NCI-H1417 (cell line): ENCODE results near the gene TEX29.
A peak's percentile ranks its signal among the peaks of the same experiment; 100 is the strongest.

Experiments used
- DNase-seq, 3 experiments: peaks; one replicate each; lab custom pipeline; 2025; lab: John Stamatoyannopoulos, UW

TEX29 gene

DNA sequence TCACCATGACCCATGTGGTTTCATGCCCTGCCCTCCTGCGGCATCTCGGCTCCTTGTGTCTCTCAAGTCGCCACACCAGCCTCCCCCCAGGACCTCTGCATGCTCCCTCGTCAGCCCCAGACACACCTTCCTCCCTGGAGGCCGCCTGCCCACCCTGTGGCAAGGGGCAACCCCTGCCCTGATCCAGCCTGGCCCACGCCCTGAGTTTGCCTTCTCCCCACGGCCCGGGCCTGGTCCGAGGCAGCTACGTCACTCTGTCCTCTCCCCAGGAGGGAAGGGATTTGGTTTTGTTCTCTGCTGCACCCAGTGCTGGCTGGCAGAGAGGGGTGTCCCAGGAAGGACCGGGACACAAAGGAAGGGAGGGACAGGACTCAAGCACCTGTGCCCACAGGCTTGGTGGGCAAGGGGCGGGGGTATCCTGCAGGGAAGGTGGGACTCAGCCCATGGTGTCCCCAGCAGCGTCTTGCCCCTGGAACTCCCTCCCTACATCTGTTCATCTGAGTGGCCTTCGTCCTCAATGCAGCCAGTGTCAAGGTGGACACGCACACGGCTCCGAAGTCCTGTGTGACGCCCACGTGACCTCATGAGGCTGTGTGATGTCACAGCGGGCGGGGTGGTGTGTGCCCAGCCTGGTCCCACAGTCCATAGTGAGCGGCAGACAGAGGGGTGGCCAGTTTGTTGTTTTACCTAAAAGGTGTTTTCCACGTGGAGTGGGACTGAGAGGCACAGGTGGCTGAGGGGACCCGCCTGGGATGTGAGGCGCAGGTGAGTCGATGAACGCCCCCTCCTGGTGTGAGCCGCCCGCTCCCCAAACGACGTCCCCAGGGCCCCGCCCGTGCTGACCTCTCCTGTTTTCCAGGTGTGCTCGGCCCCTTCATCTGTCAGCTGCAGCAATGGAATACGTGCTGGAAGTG lies at the start of gene TEX29:
TSS of gene TEX29 (plus strand) at position 645 of the 914 bp plus-strand sequence. CDS start at position 894, 249 bp downstream.
- DNase-seq = no peak

DNA sequence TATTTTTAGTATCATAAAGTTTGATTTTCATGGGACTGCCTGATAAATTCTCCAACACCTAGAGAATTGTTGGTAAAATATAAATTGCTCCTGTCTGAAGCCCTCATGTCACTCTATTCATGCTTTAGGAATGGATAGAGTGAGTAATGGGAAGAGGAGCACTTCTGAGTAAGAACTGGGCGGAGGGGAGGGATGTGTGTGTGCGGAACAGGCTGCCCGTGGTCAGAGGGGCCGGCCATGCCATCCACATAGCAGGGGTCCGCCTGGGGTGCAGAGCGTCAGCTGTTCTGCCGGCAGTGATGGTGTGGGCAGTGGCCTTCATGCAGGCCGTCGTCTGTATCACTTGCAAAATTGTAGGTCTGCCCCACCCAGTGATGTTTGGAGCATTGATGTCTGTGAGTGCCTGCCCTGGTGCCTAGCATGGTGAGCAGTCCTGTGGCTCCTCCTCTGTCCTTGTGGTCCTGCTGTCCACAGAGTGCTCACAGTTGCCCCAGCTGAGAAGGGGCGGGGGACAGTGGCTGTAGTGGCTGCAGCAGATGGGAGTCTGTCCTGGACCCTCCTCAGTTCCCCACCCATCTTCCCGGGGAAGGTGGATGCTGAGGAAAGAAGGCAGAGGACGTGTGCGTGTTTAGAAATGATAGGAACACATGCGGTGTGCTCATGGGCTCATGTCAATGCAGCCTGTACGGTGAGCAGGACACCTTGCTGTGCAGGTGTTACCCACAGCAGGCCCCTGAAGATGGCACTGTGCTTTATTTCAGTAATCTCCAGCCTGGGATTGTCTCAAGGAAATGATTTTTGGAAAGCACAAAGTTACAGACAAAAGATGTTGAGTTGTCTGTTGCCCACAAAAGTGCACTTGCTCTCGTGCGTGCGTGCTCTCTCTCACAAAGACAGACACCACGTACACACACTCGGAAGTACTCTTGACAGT lies 49.4 kb upstream of the TEX29 start:
- DNase-seq = no peak

DNA sequence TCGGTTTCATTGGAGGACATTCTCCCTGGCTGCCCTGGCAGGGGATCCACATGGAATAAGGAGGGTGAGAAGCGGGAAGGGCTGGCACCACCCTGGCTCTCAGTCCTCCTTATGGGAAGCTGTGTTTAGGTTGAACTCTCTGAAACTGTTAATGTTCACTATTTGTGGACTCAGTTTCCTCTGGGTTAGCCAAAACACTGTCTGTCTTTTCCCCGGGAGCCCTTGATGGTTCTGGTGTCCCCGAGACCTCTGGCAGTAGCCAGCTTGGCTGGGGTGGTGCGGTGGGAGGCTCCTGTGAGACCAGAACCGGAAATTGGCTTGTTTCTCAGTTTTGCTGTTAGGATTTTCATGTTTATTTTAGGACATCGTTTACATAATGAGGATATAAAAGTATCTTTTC lies 48.3 kb upstream of the TEX29 start:
- no peak for DNase-seq

DNA sequence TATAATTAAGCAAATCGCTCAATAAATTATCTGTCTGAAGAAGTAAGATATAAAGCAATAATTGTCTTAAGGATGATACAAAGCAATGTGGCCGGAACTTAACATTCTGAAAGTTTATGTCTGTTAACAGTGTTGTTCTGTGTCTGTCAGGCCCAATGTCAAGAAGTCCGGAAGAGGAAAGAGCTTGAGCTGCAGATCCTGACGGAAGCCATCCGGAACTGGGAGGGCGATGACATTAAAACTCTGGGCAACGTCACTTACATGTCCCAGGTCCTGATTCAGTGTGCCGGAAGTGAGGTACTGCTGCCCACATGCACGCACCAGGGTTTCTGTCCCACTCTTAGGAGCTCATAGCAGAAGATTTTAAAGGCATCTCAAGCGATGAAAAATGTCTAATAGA lies 45.1 kb upstream of the TEX29 start:
- no peak for DNase-seq

DNA sequence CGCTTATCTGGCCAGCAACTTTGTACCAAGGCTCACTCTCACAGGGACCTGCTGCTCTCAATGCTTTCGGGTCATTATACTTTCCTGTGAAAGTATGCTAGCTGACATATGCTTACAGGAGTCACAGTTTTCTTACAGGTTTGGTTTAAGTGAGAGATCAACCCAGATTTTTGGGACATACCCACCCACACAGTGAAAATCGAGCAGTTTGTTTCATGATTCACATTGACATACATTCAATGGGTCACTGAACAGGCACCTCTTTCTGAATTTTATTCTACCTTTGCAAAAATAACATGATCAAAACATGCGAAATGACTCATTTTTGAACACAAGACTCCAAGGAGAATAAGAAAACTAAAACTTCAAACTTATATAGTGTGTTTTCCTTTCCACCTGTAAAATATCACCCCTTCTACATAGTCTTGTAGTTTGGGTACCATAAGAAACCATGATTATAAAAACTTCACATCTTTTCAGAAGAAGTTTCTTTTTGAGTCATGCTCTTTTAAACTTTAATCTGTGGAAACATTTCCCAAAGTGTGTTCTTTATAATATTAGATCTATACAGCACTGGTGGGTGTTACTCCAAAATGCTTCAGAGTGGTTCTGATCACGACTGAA lies 44.3 kb upstream of the TEX29 start:
- no peak for DNase-seq

DNA sequence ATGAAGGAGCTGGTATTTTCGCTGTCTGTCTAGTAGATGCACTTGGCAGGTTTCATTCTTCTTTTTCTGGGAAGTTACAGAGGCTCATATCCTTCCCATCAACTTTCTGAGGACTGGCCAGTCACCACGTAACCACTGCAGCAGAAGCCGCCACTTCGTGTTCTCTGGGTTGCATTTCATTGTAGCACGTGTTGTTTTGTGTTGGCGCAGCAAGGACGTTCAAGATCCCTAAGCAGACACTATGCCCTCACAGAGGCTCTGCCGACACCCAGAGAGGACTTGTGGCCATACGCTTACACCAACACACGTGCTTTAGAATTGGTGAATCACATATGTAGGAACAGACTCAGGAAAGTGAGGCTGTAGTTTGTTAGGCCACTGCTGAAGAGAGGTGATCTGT lies 42.2 kb upstream of the TEX29 start:
- DNase-seq = no peak

DNA sequence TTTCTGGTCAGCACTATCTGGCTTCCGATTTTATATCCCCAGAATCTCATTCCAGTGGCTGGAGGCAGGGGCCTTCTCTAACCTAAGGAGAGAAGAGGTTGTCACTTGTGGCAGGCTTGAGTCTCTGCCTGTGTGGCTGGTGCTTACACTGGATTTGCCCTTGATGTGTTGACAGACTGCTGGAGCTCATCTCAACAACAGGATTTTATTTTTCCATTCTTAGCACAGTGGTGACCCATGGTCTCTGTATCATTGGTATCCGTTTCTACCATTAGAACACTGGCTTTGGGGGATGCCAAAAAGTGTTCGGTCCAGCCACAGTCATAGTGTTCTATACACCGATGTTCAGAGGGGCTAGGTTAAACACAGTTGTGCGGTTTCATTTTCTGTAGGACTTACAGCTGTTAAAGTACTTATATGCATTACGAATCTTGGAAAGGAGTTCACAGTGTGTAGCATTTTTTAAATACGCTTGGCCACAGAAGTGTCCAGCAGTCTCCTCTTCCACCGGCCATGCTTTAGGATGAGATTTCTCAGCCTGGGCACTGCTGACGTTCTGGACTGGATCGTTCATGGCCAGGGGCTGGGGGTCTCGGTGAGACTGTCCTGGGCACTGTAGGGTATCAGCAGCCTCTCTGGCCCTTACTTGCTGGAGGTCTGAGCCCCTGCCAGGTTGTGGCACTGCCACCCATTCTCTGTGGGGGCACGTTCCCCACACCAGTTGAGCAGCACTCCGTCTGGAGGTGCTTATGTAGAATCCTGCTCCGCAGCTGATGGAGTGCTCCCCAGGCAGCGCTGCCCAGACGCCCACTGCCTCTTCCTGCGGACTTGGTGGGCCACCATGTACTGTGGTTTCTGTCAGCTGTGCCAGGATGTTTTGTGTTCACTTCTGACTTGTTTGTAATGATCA lies 41.4 kb upstream of the TEX29 start:
- no peak for DNase-seq

DNA sequence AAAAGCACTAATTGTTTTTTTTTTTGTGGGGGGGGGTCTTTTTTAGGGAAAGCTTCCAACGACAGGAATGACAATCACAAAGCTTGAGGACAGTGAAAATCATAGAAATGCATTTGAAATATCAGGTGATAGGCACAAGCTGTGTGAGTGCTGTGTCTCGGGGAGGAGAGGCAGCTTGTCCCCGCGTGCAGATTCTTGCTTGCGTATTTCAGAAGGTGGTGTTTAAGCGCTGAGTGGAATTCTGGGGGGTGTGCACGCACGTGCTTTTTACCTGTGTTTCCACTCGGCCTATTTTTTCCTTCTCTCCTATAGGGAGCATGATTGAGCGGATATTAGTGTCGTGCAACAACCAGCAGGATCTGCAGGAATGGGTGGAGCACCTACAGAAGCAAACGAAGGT lies 40.2 kb upstream of the TEX29 start:
- no peak for DNase-seq

DNA sequence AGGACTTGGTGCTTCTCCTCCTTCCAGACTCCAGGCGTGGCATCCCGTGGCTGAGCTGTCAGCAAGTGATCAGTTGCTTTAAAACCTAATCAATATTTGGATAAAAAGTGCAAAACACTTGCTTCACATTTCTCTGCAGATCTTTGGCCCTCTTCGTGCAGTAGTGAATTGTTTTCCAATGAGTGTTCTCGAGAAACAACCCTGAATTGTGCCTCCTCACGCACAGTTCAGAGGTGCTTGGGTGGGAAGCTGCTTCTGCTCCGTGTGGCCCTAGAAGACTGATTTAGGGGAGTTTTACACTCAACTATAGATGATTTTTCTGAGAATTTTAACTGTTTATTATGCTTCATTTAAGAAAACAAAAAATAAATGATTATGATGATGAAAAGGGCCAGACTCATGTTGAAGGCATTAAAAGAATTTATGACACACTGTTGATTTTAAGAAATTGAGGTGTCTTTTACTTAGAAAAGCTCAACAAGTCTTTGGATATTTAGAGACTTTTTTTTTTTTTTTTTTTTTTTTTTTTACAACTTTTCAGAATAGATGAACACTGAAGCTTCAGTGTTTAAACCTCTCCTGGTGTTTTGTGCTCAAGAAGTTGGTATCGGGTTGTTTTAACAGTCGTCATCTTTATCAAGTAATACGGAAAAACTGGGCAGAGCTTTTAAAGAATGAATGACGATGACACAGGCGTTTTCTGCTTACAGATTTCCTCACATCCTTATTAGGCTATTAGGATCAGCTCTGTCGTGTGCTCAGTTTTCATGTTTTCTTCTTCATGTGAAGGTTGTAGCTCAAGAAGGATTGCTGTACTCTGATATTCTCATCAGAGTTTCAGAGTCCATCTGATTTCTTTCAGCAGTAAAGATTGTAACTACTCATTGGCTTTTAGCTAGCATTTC lies 39.5 kb upstream of the TEX29 start:
- no peak for DNase-seq

DNA sequence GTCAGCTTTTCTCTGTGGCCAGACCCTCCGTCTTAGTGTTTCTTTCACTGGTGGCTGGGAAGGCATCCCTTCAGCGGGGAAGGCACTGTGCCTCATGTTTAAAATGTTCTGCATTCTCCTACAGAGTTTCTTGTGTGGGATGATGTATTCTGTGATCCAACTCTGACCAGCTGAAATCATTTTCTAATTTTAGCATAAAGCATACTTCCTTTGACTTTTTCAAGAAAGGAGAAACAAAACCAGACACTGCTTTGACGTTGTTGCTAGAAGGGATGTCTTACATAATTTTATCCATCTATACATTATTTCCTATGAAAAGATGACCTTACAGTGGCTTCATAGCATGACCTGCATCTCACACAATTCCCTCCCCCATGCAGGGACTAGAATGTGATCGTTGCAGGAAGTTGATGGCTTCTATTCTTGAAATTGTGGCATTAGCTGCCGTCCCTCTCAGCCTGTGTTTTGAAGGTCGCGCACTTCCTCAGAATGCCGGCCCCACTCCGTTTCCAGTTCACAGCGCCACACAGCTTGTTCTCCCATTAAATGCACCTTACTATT lies 38.6 kb upstream of the TEX29 start:
- DNase-seq = peak in 2 of 3 experiments; percentile 46 to 78

DNA sequence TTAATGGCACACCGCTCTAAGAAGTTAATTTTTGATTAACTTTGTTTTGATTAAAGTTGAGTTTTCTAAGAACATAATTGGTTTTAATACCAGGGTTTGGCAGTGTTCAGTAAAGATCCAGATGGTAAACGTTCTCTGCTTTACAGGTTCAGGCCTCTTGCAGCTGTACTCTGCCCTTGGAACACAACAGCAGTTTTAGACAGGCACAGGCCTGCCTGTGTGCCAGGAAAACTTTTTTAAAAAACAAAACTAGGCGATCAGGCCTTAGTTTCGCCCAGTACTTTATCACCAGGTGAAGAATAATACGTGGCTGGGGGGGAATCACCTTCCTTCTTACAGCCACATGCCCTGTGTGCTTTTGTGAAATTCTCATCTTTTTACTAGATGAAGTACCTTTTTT lies 38.0 kb upstream of the TEX29 start:
- DNase-seq = peak in 2 of 3 experiments; percentile 36 to 78

DNA sequence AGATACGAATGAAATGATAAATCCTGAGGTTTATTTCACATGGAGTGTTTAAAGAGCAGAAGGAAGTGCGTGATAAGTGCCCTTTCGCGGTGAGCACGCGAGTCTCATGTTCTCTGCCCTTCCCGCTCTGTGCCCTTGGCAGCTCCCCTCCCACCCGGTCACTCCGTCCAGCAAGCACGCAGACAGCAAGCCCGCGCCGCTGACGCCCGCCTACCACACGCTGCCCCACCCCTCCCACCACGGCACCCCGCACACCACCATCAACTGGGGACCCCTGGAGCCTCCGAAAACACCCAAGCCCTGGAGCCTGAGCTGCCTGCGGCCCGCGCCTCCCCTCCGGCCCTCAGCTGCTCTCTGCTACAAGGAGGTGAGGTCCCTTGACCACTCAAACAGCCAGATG lies 37.4 kb upstream of the TEX29 start:
- peak in 1 of 3 experiments; percentile 18 for DNase-seq

DNA sequence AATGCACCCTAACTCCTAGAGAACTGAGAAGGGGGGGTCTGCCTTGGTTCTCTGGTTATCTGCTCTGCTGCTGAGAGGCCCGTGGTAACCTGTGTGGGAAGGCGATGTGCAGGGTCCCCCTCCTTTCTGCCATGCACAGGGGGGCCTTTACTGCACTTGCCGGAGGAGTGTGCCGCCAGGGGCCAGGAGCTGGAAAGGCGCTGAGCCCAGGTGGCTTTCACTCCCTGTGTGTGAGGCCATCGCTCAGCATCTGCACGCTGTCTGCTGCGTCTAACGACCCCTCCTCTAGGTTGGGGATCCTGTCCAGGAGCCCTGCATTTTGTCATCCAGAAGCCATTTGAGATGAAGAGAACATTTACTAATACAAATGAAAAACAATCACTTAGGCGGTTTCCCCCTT lies 37.0 kb upstream of the TEX29 start:
- DNase-seq = no peak

DNA sequence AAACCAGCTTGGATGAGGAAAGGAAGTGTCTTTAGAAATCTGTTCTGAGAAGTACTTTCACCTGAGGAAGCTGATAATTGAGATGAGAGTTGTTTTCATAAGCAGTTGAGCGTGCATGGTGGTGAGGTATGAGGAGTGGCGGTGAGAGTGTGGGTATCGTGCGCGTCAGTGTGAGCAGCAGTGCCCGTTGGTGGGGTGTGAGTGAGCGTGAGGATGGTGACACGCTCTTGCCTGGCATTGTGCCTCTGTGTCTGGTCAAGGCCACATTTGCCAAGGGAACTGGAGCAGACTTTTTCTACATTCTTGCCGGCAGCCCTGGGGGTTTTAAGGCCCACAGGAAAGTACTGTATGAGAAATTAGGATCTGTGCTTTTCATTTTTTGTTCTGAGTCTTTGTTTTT lies 36.5 kb upstream of the TEX29 start:
- DNase-seq = no peak

DNA sequence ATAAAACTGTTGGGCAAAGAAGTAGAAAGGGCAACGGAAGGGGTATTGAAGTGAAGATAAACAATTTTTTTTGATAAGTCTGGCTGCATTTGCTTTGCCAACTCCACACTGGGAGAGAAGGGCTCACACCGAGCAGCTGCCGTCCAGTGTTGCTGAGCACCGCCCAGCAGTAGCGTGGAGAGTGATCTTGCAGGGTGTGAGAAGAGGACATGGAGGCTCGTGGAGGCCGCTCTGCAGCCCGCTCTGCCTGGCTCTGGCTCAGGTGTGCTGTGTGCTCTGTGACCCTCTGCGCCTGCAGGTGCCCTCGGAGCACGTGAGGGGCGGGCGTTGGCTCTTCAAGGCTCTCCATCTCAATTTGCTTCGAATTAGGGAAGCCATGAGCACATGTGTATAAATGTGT lies 35.9 kb upstream of the TEX29 start:
- DNase-seq = no peak

DNA sequence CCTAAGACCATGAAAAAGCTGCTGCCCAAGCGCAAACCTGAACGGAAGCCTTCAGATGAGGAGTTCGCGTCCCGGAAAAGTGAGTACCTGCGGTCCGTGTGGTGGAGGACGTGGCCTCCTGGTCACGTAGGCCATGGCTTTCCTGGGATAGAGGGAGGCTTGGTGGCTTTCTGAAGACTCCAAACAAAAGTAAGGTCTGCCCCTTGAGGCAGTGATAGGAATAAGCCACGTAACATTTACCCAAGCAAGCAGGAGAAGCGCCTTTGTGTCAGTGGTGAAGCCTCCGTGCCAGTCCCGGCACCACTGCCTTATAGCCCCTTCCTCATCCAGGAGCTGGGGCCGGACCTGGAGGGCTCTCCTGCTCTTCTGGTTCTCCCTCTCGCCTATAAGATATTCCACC lies 34.3 kb upstream of the TEX29 start:
- DNase-seq = no peak

DNA sequence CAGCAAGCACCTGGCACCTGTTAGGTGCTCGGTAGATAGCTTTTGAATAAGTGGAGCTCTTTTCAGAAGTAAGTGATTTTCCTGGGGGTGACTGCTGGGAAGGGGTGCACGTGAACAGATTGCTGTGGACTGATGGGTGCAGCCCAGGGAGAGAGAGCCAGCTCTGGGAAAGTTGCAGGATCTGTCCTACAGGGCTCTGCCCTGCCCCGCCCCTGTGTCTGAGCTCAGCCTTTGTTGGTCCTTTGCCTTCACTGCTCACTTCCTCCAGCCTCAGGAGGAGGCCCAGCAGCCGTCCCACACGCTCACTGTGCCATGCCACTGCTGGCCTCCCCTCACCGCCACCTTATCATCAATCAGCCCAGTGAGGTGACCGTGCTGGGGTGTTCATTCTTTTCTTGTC lies 33.7 kb upstream of the TEX29 start:
- no peak for DNase-seq

DNA sequence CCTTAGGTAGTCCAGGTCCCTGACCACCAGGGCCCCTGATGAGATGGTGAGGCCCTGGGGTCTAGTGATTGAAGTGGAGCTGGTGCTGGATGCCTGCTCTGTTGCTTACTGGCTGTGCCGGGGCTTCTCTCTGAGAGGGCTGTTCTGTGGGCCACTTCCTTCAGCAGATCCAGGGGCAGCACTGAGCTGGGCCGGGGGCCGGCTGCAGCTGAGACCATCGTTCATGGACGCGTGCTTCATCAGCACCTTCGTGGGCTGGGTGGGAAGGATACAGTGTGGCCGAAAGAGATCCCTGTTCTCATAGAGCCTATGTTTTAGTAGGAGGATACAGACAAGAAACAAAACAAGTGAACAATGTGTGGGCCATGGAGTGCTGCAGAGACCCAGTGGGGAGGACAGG lies 33.2 kb upstream of the TEX29 start:
- no peak for DNase-seq

DNA sequence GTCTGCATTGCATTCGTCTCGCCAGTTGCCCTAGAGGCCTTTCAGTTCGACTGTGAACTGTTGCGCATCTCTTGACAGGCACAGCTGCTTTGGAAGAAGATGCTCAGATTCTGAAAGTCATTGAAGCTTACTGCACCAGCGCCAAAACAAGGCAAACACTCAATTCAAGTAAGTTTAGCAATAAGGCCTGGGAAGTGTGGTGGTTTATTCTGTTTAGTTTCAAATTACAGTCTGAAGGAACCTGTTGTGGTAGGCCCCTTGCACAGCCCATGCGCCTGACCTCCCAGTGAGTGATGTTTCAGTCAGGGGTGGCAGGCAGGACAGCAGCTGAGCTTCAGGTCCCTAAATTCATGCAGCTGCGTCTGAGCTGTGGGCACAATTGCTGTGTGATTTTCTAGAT lies 32.2 kb upstream of the TEX29 start:
- DNase-seq = peak in 1 of 3 experiments; percentile 43

DNA sequence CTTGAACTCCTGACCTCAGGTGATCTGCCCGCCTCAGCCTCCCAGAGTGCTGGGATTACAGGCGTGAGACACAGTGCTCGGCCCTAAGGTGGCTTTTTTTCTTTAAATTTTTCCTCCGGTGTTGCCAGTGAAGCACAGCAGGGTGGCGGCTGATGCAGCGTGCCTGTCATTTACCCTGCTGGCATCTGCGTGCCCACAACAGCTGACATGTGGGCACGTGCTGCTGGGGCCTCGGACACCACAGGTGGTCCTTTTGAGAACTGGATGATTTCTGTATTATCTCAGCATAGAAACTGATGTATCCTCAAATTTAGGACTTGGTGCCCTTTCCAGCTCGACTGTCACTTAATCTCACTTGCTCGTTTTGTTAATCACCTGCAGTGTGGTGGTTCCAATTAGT lies 31.2 kb upstream of the TEX29 start:
- peak in 2 of 3 experiments; percentile 58 to 84 for DNase-seq
